H9 (cell line): ENCODE measurements around the gene ABHD8. TPM values are rescaled to one million over a fixed set of nuclear protein-coding genes. Genes with fewer than 3 reads are reported as not detected.
A peak's percentile ranks its signal among the peaks of the same experiment; 100 is the strongest.

ENCODE experiments used
- DNase-seq: peaks from one replicate; pipeline ENCODE4 v3.0.0-alpha.2; 2017
- H2AFZ ChIP-seq: one replicate; pipeline ENCODE4 v1.6.1; 2013; ENCODE audit warnings: mild to moderate bottlenecking, low read length, control low read depth, moderate library complexity
- H2AK5ac ChIP-seq: 2 replicates; pipeline ENCODE4 v1.6.1; 2013; ENCODE audit warnings: low read length, control low read depth, mixed read lengths; ENCODE audit not compliant: insufficient read length
- H2BK120ac ChIP-seq: one replicate; pipeline ENCODE4 v1.6.1; 2013; ENCODE audit warnings: low read depth, mild to moderate bottlenecking, low read length, control low read depth, inconsistent platforms; ENCODE audit not compliant: poor library complexity, severe bottlenecking
- H2BK12ac ChIP-seq: 2 replicates; pipeline ENCODE4 v1.6.1; 2013; ENCODE audit warnings: low read length, control low read depth, mixed read lengths, low read depth; ENCODE audit not compliant: insufficient read length
- H2BK15ac ChIP-seq: 2 replicates; pipeline ENCODE4 v1.6.1; 2013; ENCODE audit warnings: low read depth, low read length, control low read depth
- H2BK20ac ChIP-seq: one replicate; pipeline ENCODE4 v1.6.1; 2013; ENCODE audit warnings: low read depth, mild to moderate bottlenecking, low read length, control low read depth, inconsistent platforms; ENCODE audit not compliant: poor library complexity, severe bottlenecking
- H2BK5ac ChIP-seq: 2 replicates; pipeline ENCODE4 v1.6.1; 2013; ENCODE audit warnings: low read length, control low read depth, mixed read lengths; ENCODE audit not compliant: insufficient read length
- H3K14ac ChIP-seq: 2 replicates; pipeline ENCODE4 v1.6.1; 2013; ENCODE audit warnings: low read length, control low read depth; ENCODE audit not compliant: insufficient read depth
- H3K18ac ChIP-seq: 2 replicates; pipeline ENCODE4 v1.6.1; 2013; ENCODE audit warnings: low read depth, mild to moderate bottlenecking, mixed read lengths, low read length, control low read depth; ENCODE audit not compliant: insufficient read length
- H3K23ac ChIP-seq: 2 replicates; pipeline ENCODE4 v1.6.1; 2013; ENCODE audit warnings: low read length, control low read depth, mixed read lengths, low read depth; ENCODE audit not compliant: insufficient read length
- H3K23me2 ChIP-seq: 2 replicates; pipeline ENCODE4 v1.6.1; 2013; ENCODE audit warnings: low read depth, mild to moderate bottlenecking, mixed read lengths, low read length, control low read depth; ENCODE audit not compliant: insufficient read length, poor library complexity, severe bottlenecking
- H3K27ac ChIP-seq: 2 replicates; pipeline ENCODE4 v1.5.1; 2013; ENCODE audit warnings: low read length, control low read depth, mixed read lengths, low read depth; ENCODE audit not compliant: insufficient read length
- H3K27me3 ChIP-seq: 2 replicates; pipeline ENCODE4 v1.6.1; 2013; ENCODE audit warnings: low read length, control low read depth, inconsistent platforms; ENCODE audit not compliant: insufficient read depth
- H3K4ac ChIP-seq: 2 replicates; pipeline ENCODE4 v1.6.1; 2013; ENCODE audit warnings: low read depth, mild to moderate bottlenecking, control low read depth, inconsistent platforms, low read length, moderate library complexity
- H3K4me1 ChIP-seq: 2 replicates; pipeline ENCODE4 v1.6.1; 2013; ENCODE audit warnings: low read length, control low read depth, inconsistent platforms; ENCODE audit not compliant: insufficient read depth
- H3K4me2 ChIP-seq: 2 replicates; pipeline ENCODE4 v1.6.1; 2013; ENCODE audit warnings: low read length, control low read depth, mixed read lengths; ENCODE audit not compliant: insufficient read length, insufficient read depth
- H3K56ac ChIP-seq: 2 replicates; pipeline ENCODE4 v1.6.1; 2013; ENCODE audit warnings: low read depth, mild to moderate bottlenecking, mixed read lengths, low read length, control low read depth; ENCODE audit not compliant: insufficient read length
- H3K79me1 ChIP-seq: 2 replicates; pipeline ENCODE4 v1.6.1; 2013; ENCODE audit warnings: low read depth, mild to moderate bottlenecking, moderate library complexity, low read length, control low read depth, inconsistent platforms; ENCODE audit not compliant: insufficient read depth, poor library complexity, severe bottlenecking
- H3K79me2 ChIP-seq: 2 replicates; pipeline ENCODE4 v1.6.1; 2013; ENCODE audit warnings: low read length, control low read depth, inconsistent platforms; ENCODE audit not compliant: insufficient read depth
- H3K9ac ChIP-seq: 2 replicates; pipeline ENCODE4 v1.6.1; 2013; ENCODE audit warnings: low read length, control low read depth, mixed read lengths; ENCODE audit not compliant: insufficient read length; ENCODE audit errors: extremely low read depth
- H3K9me3 ChIP-seq: one replicate; pipeline ENCODE4 v1.6.1; 2013; ENCODE audit warnings: low read depth, low read length, inconsistent platforms; ENCODE audit not compliant: control insufficient read depth
- H3T11ph ChIP-seq: one replicate; pipeline ENCODE4 v1.6.1; 2013; ENCODE audit warnings: mild to moderate bottlenecking, low read length, control low read depth, inconsistent platforms
- H4K20me1 ChIP-seq: one replicate; pipeline ENCODE4 v1.6.1; 2013; ENCODE audit not compliant: control insufficient read depth, insufficient read length, insufficient read depth
- H4K5ac ChIP-seq: 2 replicates; pipeline ENCODE4 v1.6.1; 2013; ENCODE audit warnings: low read depth, mild to moderate bottlenecking, mixed read lengths, low read length, control low read depth; ENCODE audit not compliant: insufficient read length
- H4K8ac ChIP-seq: replicated peaks from 2 replicates; pipeline ENCODE4 v1.6.1; 2013; ENCODE audit warnings: low read length, control low read depth, mixed read lengths, low read depth; ENCODE audit not compliant: insufficient read length
- H4K91ac ChIP-seq: 2 replicates; pipeline ENCODE4 v1.6.1; 2013; ENCODE audit warnings: low read depth, mild to moderate bottlenecking, moderate library complexity, mixed read lengths, low read length, control low read depth; ENCODE audit not compliant: insufficient read length
- H3K27ac Mint-ChIP-seq, 3 experiments: 2 replicates in 2 of 3; 3 replicates in 1 of 3; pipeline ENCODE4 v1.8.0; 2020 to 2021; ENCODE audit warnings: mixed read lengths in 3 of 3, mild to moderate bottlenecking in 1 of 3, moderate library complexity in 1 of 3
- H3K27me3 Mint-ChIP-seq: 2 replicates; pipeline ENCODE4 v1.8.0; 2021; ENCODE audit warnings: low read depth, mild to moderate bottlenecking, moderate library complexity, mixed read lengths
- H3K36me3 Mint-ChIP-seq, 3 experiments: 2 replicates in 2 of 3; 3 replicates in 1 of 3; pipeline ENCODE4 v1.8.0; 2020 to 2021; ENCODE audit warnings: low read depth in 3 of 3, mixed read lengths in 3 of 3; ENCODE audit not compliant: insufficient read depth in 1 of 3
- H3K4me1 Mint-ChIP-seq, 2 experiments: 2 replicates each; pipeline ENCODE4 v1.8.0; 2020; ENCODE audit warnings: mixed read lengths in 2 of 2
- H3K4me3 Mint-ChIP-seq, 2 experiments: 2 replicates in 1 of 2; 3 replicates in 1 of 2; pipeline ENCODE4 v1.8.0; 2020 to 2021; ENCODE audit warnings: mild to moderate bottlenecking in 2 of 2, mixed read lengths in 2 of 2, moderate library complexity in 1 of 2
- H3K9me3 Mint-ChIP-seq, 2 experiments: 2 replicates in 1 of 2; 3 replicates in 1 of 2; pipeline ENCODE4 v1.8.0; 2020; ENCODE audit warnings: mild to moderate bottlenecking in 2 of 2, mixed read lengths in 2 of 2, moderate library complexity in 1 of 2
- WGBS: extraction: QIAGEN DNeasy Blood & Tissue Kit; methylation state at CpG from one replicate; pipeline ENCODE4 v1.1.7; 2013; ENCODE audit warnings: missing lambda C conversion rate, low lambda C conversion rate, mixed read lengths; ENCODE audit not compliant: insufficient read length; ENCODE audit errors: extremely low coverage; 5-methylcytosine and 5-hydroxymethylcytosine counted together
- total RNA-seq: library from RNA; stranded (reverse); gene quantifications from 2 replicates; pipeline ENCODE4 v1.2.1, GENCODE V29; 2021
- TF ChIP-seq, protein P1 (sequence below): fragments of 200-600 bp; sonication (generic); conservative IDR thresholded peaks from 3 replicates; pipeline ENCODE4 v1.8.0; 2021; ENCODE audit warnings: antibody characterized with exemption, mild to moderate bottlenecking

The ABHD8 gene
- total RNA-seq, 1 experiment from 2014 or later = 11.7 TPM

DNA sequence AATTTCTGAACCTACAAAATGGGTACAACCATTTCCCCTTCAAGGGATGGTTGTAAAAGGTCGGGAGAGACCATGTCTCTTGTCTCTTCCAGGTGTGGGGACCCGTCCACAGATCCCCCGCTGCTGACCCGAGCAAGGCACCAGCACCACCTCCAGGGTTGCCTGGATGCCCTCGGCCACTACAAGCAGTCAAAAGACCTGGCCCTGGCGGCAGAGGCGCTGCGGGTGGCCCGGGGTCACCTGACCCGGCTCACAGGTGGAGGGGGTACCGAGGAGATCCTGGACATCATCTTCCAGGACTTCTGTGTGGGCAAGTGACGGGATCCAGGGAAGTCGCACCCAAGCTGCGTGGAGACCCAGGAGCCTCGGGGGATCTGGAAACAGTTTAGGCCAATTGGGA, 38.2 kb upstream of the ABHD8 start:
- H4K91ac ChIP-seq = no peak overlapping the region
- no peak overlapping the region for H2BK15ac ChIP-seq
- H3K4me1 Mint-ChIP-seq = peaks cover 15 to 35% of the 10 kb centered on the region in 2 experiments
- H2BK120ac ChIP-seq = no peak overlapping the region
- H2AK5ac ChIP-seq = no peak overlapping the region
- H3K18ac ChIP-seq = no peak overlapping the region
- no peak overlapping the region for H4K8ac ChIP-seq
- H2BK20ac ChIP-seq = no peak overlapping the region
- 0 out of 7 replicates have a peak overlapping the region, but pooled peaks of 1 of the 3 experiments have one; percentile 27 for H3K27ac Mint-ChIP-seq
- no peaks in the 10 kb centered on the region for H3K79me2 ChIP-seq
- H3K27me3 ChIP-seq = no peaks in the 10 kb centered on the region
- H3K23ac ChIP-seq = no peak overlapping the region
- H3K9me3 ChIP-seq = no peaks in the 10 kb centered on the region
- no CpG with 5 or more reads among the region's 15 CpGs for WGBS
- H3K36me3 Mint-ChIP-seq = peaks cover 10 to 35% (median 23%) of the 10 kb centered on the region in 3 experiments; a peak in 5 of 7 replicates
- H3K4me1 ChIP-seq = peaks cover 2% of the 10 kb centered on the region; the same call in 1 of the 2 replicates
- no peak overlapping the region for H3K14ac ChIP-seq
- no peak overlapping the region for H3K4me3 Mint-ChIP-seq
- TF ChIP-seq, protein P1, sequence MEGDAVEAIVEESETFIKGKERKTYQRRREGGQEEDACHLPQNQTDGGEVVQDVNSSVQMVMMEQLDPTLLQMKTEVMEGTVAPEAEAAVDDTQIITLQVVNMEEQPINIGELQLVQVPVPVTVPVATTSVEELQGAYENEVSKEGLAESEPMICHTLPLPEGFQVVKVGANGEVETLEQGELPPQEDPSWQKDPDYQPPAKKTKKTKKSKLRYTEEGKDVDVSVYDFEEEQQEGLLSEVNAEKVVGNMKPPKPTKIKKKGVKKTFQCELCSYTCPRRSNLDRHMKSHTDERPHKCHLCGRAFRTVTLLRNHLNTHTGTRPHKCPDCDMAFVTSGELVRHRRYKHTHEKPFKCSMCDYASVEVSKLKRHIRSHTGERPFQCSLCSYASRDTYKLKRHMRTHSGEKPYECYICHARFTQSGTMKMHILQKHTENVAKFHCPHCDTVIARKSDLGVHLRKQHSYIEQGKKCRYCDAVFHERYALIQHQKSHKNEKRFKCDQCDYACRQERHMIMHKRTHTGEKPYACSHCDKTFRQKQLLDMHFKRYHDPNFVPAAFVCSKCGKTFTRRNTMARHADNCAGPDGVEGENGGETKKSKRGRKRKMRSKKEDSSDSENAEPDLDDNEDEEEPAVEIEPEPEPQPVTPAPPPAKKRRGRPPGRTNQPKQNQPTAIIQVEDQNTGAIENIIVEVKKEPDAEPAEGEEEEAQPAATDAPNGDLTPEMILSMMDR = no peak
- H3K4me2 ChIP-seq = no peak overlapping the region
- H3K4ac ChIP-seq = no peak overlapping the region
- no peak overlapping the region for H2BK5ac ChIP-seq
- H4K5ac ChIP-seq = no peak overlapping the region
- no peaks in the 10 kb centered on the region; a peak in 1 of 5 replicates for H3K9me3 Mint-ChIP-seq
- H4K20me1 ChIP-seq = no peaks in the 10 kb centered on the region
- H3T11ph ChIP-seq = no peak overlapping the region
- peaks cover 12% of the 10 kb centered on the region for H3K23me2 ChIP-seq
- H3K27me3 Mint-ChIP-seq = no peaks in the 10 kb centered on the region
- H2BK12ac ChIP-seq = no peak overlapping the region
- no peak overlapping the region for H2AFZ ChIP-seq
- DNase-seq = no peak
- no peak overlapping the region for H3K56ac ChIP-seq
- H3K9ac ChIP-seq = no peak overlapping the region
- H3K79me1 ChIP-seq = no peaks in the 10 kb centered on the region
- H3K27ac ChIP-seq = no peak overlapping the region
